Esophagus muscularis mucosa (tissue), 3 donors: Measurements from ENCODE around the gene CALCOCO1.

Experiments
- CTCF ChIP-seq, 3 experiments: fragments of 200-600 bp in 2 of 3; fragments of 450-650 bp in 1 of 3; sonication (generic) in 2 of 3; IDR thresholded peaks; one replicate each; pipeline ENCODE4 v1.5.1; 2017 to 2019; ENCODE audit warnings: antibody characterized with exemption in 3 of 3, mild to moderate bottlenecking in 2 of 3, moderate library complexity in 1 of 3
- POLR2A ChIP-seq: fragments of 450-650 bp; IDR thresholded peaks from one replicate; pipeline ENCODE4 v1.6.1; 2017; ENCODE audit warnings: antibody characterized with exemption, moderate library complexity, mild to moderate bottlenecking, low read depth

GRCh38 chr12:53674977-53675700 is 52.1 kb downstream of the CALCOCO1 start:
- TF ChIP-seq CTCF (IDR thresholded peaks at IDR 0.05) (no peak), POLR2A (no peak)
